B cell (primary cell): ENCODE measurements around the gene TAF1. TPM values are rescaled to one million over a fixed set of nuclear protein-coding genes. Genes with fewer than 3 reads are reported as not detected.
"Not testable (repeated sequence)": the region's sequence is repeated elsewhere in the genome, so short reads cannot be mapped to it uniquely, and the experiment has no call there.

Source experiments
- ATAC-seq: fragments of 200-7000 bp; cut with Tn5 transposase; one replicate; pipeline ENCODE4 v1.10.0; 2021; ENCODE audit warnings: low read depth, mild to moderate bottlenecking, moderate number of reproducible peaks, moderate library complexity
- CTCF ChIA-PET: fragments of 350-600 bp; sonication (Branson Sonifier 250); formaldehyde crosslinking; loops from one replicate; lab custom pipeline; 2021; ENCODE audit warnings: antibody characterized with exemption, inconsistent platforms; lab: Charles Lee
- POLR2A ChIA-PET: fragments of 350-600 bp; sonication (Branson Sonifier 250); formaldehyde crosslinking; loops from one replicate; lab custom pipeline; 2021; ENCODE audit warnings: antibody characterized with exemption; lab: Charles Lee
- DNase-seq: peaks from one replicate; pipeline ENCODE4 v3.0.0; 2013
- H2AFZ ChIP-seq: 2 replicates; pipeline ENCODE4 v1.6.1; 2012; ENCODE audit warnings: mild to moderate bottlenecking, low read depth, low read length; ENCODE audit not compliant: insufficient read depth, poor library complexity, severe bottlenecking
- H3K27ac ChIP-seq, 2 donors: 1 replicate in 1 of 2; 2 replicates in 1 of 2; pipeline ENCODE4 v1.5.1; 2012 to 2013; ENCODE audit warnings: low read length in 2 of 2, mild to moderate bottlenecking in 2 of 2, moderate library complexity in 1 of 2
- H3K27me3 ChIP-seq, 4 experiments: fragments of 200-600 bp in 1 of 4; sonication (generic) in 1 of 4; replicated peaks in 1 of 4; 1 replicate in 2 of 4; 2 replicates in 2 of 4; pipeline versions ENCODE4 v1.6.1 to v1.7.0; 2013 to 2016; ENCODE audit warnings: low read length in 3 of 4, mild to moderate bottlenecking in 2 of 4, mixed read lengths in 1 of 4, moderate library complexity in 1 of 4; ENCODE audit not compliant: insufficient read depth in 4 of 4, control insufficient read depth in 3 of 4; ENCODE audit errors: control extremely low read depth in 1 of 4
- H3K36me3 ChIP-seq, 2 experiments: replicated peaks in 1 of 2; 1 replicate in 1 of 2; 2 replicates in 1 of 2; pipeline versions ENCODE4 v1.6.1 to v1.7.1; 2013; ENCODE audit warnings: low read length in 1 of 2; ENCODE audit not compliant: insufficient read depth in 2 of 2, control insufficient read depth in 1 of 2; ENCODE audit errors: control extremely low read depth in 1 of 2, extremely low read depth in 1 of 2
- H3K4me1 ChIP-seq, 2 donors: fragments of 200-600 bp in 1 of 2; sonication (generic) in 1 of 2; 1 replicate in 1 of 2; 2 replicates in 1 of 2; pipeline versions ENCODE4 v1.5.1 to v1.6.1; 2013 to 2017; ENCODE audit warnings: low read length in 2 of 2; ENCODE audit not compliant: control insufficient read depth in 2 of 2, insufficient read depth in 2 of 2
- H3K4me2 ChIP-seq: replicated peaks from 2 replicates; pipeline ENCODE3; 2012; ENCODE audit warnings: mild to moderate bottlenecking, low read depth, low read length; ENCODE audit not compliant: poor library complexity, severe bottlenecking
- H3K4me3 ChIP-seq, 5 experiments: fragments of 200-600 bp in 1 of 5; sonication (generic) in 1 of 5; 1 replicate in 3 of 5; 2 replicates in 2 of 5; pipeline versions ENCODE4 v1.5.1 to v1.7.0; 2011 to 2016; ENCODE audit warnings: low read length in 4 of 5, mild to moderate bottlenecking in 4 of 5, low read depth in 2 of 5, control low read depth in 1 of 5, moderate library complexity in 1 of 5; ENCODE audit not compliant: insufficient read depth in 1 of 5; ENCODE audit errors: control extremely low read depth in 1 of 5, extremely low read depth in 1 of 5
- H3K79me2 ChIP-seq: fragments of 200-600 bp; sonication (generic); one replicate; pipeline ENCODE4 v1.6.0; 2016; ENCODE audit warnings: low read length; ENCODE audit not compliant: control insufficient read depth, insufficient read depth
- H3K9ac ChIP-seq: fragments of 200-600 bp; sonication (generic); 2 replicates; pipeline ENCODE4 v1.6.1; 2017; ENCODE audit warnings: mild to moderate bottlenecking, low read length, moderate library complexity
- H3K9me3 ChIP-seq, 3 donors: one replicate each; pipeline versions ENCODE4 v1.6.1 to v1.7.1; 2013; ENCODE audit warnings: low read length in 2 of 3; ENCODE audit not compliant: control insufficient read depth in 2 of 3, insufficient read depth in 1 of 3; ENCODE audit errors: control extremely low read depth in 1 of 3
- H4K20me1 ChIP-seq: 2 replicates; pipeline ENCODE4 v1.6.0; 2012; ENCODE audit warnings: mild to moderate bottlenecking, low read length; ENCODE audit not compliant: insufficient read depth, control insufficient read depth, poor library complexity, severe bottlenecking
- H3K27ac Mint-ChIP-seq: one replicate; pipeline ENCODE4 v1.8.0; 2021; ENCODE audit warnings: mixed read lengths
- H3K27me3 Mint-ChIP-seq: one replicate; pipeline ENCODE4 v1.8.0; 2021; ENCODE audit warnings: mixed read lengths
- H3K4me1 Mint-ChIP-seq: one replicate; pipeline ENCODE4 v1.8.0; 2021; ENCODE audit warnings: mixed read lengths
- H3K4me3 Mint-ChIP-seq: one replicate; pipeline ENCODE4 v1.8.0; 2021; ENCODE audit warnings: mixed read lengths
- H3K9me3 Mint-ChIP-seq: one replicate; pipeline ENCODE4 v1.8.0; 2022; ENCODE audit warnings: mixed read lengths; ENCODE audit not compliant: insufficient read depth
- EZH2 ChIP-seq: IDR thresholded peaks from 2 replicates; pipeline ENCODE4 v1.6.1; 2012; ENCODE audit warnings: borderline replicate concordance, low read depth, mild to moderate bottlenecking, moderate library complexity, low read length; ENCODE audit not compliant: insufficient read depth, poor library complexity, severe bottlenecking
- WGBS: methylation state at CpG from one replicate; pipeline ENCODE4 v1.1.5; 2013; ENCODE audit warnings: missing lambda C conversion rate; ENCODE audit not compliant: insufficient coverage; 5-methylcytosine and 5-hydroxymethylcytosine counted together
- intact Hi-C: fragments of 100-400 bp; cut with micrococcal nuclease; formaldehyde crosslinking; loops from one replicate; pipeline ENCODE4 v1.10.0; 2022
- polyA plus RNA-seq: library from polyadenylated mRNA; depleted of rRNA; stranded (reverse); fragments of >200 nt; gene quantifications from 2 replicates; pipeline ENCODE4 v1.2.3, GENCODE V29; 2012
- total RNA-seq, 2 donors: library from RNA; stranded (reverse); fragments of 120-200 nt in 1 of 2; gene quantifications; 1 replicate in 1 of 2; 2 replicates in 1 of 2; pipeline versions ENCODE4 v1.2.3 to v1.2.4, GENCODE V29; 2013 to 2022
- TF ChIP-seq, protein P1 (sequence below): fragments of 200-600 bp; IDR thresholded peaks from one replicate; pipeline ENCODE4 v1.8.0; 2022; ENCODE audit warnings: antibody characterized with exemption, mild to moderate bottlenecking

TAF1 gene
- total and polyA plus RNA-seq, 2 donors (not counting 1 experiment from before 2014, with no cell fraction given) = 12.2 to 97.5 TPM

- ATAC-seq (no peak), DNase-seq (no peak)
- Histone ChIP-seq H3K27me3 (no peaks in the 10 kb centered on the region), H3K4me2 (no peak overlapping the region), H2AFZ (no peak overlapping the region), H4K20me1 (no peaks in the 10 kb centered on the region), H3K27ac (no peak overlapping the region), H3K4me3 (no peak overlapping the region), H3K36me3 (no peaks in the 10 kb centered on the region), H3K4me1 (peaks cover 0 to 4% of the 10 kb centered on the region in 2 donors), H3K79me2 (no peaks in the 10 kb centered on the region), H3K9me3 (no peaks in the 10 kb centered on the region), H3K9ac (no peak overlapping the region)
- H3K4me3 Mint-ChIP-seq = no peak overlapping the region
- no peaks in the 10 kb centered on the region for H3K27me3 Mint-ChIP-seq
- H3K9me3 Mint-ChIP-seq = no peaks in the 10 kb centered on the region
- WGBS = 83% methylated on average over 1 of the region's 3 CpGs
- CTCF ChIA-PET = no interaction called here
- H3K4me1 Mint-ChIP-seq = no peaks in the 10 kb centered on the region
- no peak for TF ChIP-seq EZH2
- TF ChIP-seq, protein P1, sequence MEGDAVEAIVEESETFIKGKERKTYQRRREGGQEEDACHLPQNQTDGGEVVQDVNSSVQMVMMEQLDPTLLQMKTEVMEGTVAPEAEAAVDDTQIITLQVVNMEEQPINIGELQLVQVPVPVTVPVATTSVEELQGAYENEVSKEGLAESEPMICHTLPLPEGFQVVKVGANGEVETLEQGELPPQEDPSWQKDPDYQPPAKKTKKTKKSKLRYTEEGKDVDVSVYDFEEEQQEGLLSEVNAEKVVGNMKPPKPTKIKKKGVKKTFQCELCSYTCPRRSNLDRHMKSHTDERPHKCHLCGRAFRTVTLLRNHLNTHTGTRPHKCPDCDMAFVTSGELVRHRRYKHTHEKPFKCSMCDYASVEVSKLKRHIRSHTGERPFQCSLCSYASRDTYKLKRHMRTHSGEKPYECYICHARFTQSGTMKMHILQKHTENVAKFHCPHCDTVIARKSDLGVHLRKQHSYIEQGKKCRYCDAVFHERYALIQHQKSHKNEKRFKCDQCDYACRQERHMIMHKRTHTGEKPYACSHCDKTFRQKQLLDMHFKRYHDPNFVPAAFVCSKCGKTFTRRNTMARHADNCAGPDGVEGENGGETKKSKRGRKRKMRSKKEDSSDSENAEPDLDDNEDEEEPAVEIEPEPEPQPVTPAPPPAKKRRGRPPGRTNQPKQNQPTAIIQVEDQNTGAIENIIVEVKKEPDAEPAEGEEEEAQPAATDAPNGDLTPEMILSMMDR = no peak
- POLR2A ChIA-PET = no interaction called here
- no peak overlapping the region for H3K27ac Mint-ChIP-seq
- intact Hi-C loops = no loop called here
Observed at GRCh38 chrX:71496476-71496875, 130.3 kb downstream of the TAF1 start.

DNA sequence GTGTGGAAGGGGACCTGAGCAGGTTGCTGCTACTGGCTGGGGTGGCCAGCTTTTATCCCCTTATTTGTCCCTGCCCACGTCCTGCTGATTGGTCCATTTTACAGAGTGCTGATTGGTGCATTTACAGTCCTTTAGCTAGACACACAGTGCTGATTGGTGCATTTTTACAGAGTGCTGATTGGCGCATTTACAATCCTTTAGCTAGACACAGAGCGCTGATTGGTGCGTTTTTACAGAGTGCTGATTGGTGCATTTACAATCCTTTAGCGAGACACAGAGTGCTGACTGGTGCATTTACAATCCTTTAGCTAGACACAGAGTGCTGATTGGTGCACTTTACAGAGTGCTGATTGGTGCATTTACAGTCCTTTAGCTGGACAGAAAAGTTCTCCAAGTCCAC lies 135.9 kb downstream of the TAF1 start:
- H3K4me1 ChIP-seq, H4K20me1 ChIP-seq, H3K4me3 Mint-ChIP-seq, H3K36me3 ChIP-seq, H3K4me1 Mint-ChIP-seq, H3K4me3 ChIP-seq, H3K9ac ChIP-seq, DNase-seq, H3K79me2 ChIP-seq, H3K27ac ChIP-seq, H3K27me3 ChIP-seq, H2AFZ ChIP-seq, H3K4me2 ChIP-seq, ATAC-seq, H3K9me3 Mint-ChIP-seq, H3K27ac Mint-ChIP-seq, CTCF ChIA-PET, intact Hi-C loops, H3K9me3 ChIP-seq, H3K27me3 Mint-ChIP-seq, POLR2A ChIA-PET: not testable (repeated sequence)
- WGBS = 100% methylated on average over 1 of the region's 5 CpGs
